ENCODE data around the gene PRRC2A. TPM values are rescaled to one million over a fixed set of nuclear protein-coding genes. Genes with fewer than 3 reads are reported as not detected.

The PRRC2A gene
- total RNA-seq = 31.2 and 39.4 TPM in 2 replicates

GRCh38 chr6:31620586-31621319 lies at the start of gene PRRC2A:
Gene PRRC2A (plus strand): TSS chr6:31620715. CDS start chr6:31622790, 2,075 bp downstream.

GRCh38 chr6:31572041-31572911 lies 48.2 kb upstream of the PRRC2A start, which contains the start of gene LTA:
Gene LTA (plus strand): TSS chr6:31572289. CDS start chr6:31572743, 454 bp downstream.

GRCh38 chr6:31575335-31575901 lies 45.1 kb upstream of the PRRC2A start, which contains the start of gene TNF:
Gene TNF (plus strand): TSS chr6:31575565. CDS start chr6:31575742, 177 bp downstream.

GRCh38 chr6:31582230-31582643 lies 38.3 kb upstream of the PRRC2A start, which contains the start of gene LTB:
Gene LTB (minus strand): TSS chr6:31582424. CDS start chr6:31582417, 7 bp downstream.

GRCh38 chr6:31586008-31586407 lies 34.5 kb upstream of the PRRC2A start, which contains the start of gene LST1:
Gene LST1 (plus strand): TSS chr6:31586277. CDS start chr6:31587300, 1,023 bp downstream.

GRCh38 chr6:31614684-31615578 lies 5.6 kb upstream of the PRRC2A start, which contains the start of gene AIF1:
Gene AIF1 (plus strand): TSS chr6:31615234. CDS start chr6:31615330, 96 bp downstream.

GRCh38 chr6:31655349-31656237 lies 35.1 kb downstream of the PRRC2A start, which contains the start of gene APOM:
Gene APOM (plus strand): TSS chr6:31655894. CDS start chr6:31655967, 73 bp downstream.

GRCh38 chr6:31660381-31661261 lies 40.1 kb downstream of the PRRC2A start, which contains the start of gene C6orf47:
Gene C6orf47 (minus strand): TSS chr6:31660778. CDS start chr6:31659947, 831 bp downstream.

GRCh38 chr6:31664790-31665500 lies 44.4 kb downstream of the PRRC2A start, which contains the start of gene GPANK1:
Gene GPANK1 (minus strand): TSS chr6:31664997. CDS start chr6:31664478, 519 bp downstream.

GRCh38 chr6:31665501-31666336 lies 45.2 kb downstream of the PRRC2A start, which contains the start of gene CSNK2B:
Gene CSNK2B (plus strand): TSS chr6:31666080. CDS start chr6:31666832, 752 bp downstream.

GRCh38 chr6:31669676-31670075 lies 49.2 kb downstream of the PRRC2A start, which contains the start of gene LY6G5B:
Gene LY6G5B (plus strand): TSS chr6:31669976. CDS start chr6:31670951, 975 bp downstream.

GRCh38 chr6:31680226-31681134 lies 60.0 kb downstream of the PRRC2A start, which contains the start of gene LY6G5C:
Gene LY6G5C (minus strand): TSS chr6:31681067. CDS start chr6:31680373, 694 bp downstream.

All from endothelial cell of coronary artery (primary cell).